Panc1 (cell line): ENCODE measurements around the gene SLCO3A1. TPM values are rescaled to one million over a fixed set of nuclear protein-coding genes. Genes with fewer than 3 reads are reported as not detected.

ENCODE experiments used
- ATAC-seq: fragments of 200-7000 bp; cut with Tn5 transposase; 2 replicates; pipeline ENCODE4 v1.9.1; 2020; ENCODE audit warnings: mild to moderate bottlenecking, moderate library complexity
- BruUV-seq: library from RNA; stranded (reverse); fragments of 400-500 nt; replicated peaks from 2 replicates; lab custom pipeline; 2021; lab: Mats Ljungman, UMichigan
- CTCF ChIA-PET: fragments of 300-600 bp; sonication (Branson Sonifier 250); formaldehyde crosslinking; loops from one replicate; lab custom pipeline; 2022; ENCODE audit warnings: antibody characterized with exemption; lab: Charles Lee
- POLR2A ChIA-PET: fragments of 300-600 bp; sonication (Branson Sonifier 250); formaldehyde crosslinking; loops from one replicate; lab custom pipeline; 2022; ENCODE audit warnings: antibody characterized with exemption; lab: Charles Lee
- DNase-seq: peaks from one replicate; pipeline ENCODE4 v3.0.0-alpha.2; 2010; ENCODE audit warnings: low read depth, low spot score
- H3K27ac ChIP-seq: 2 replicates; pipeline ENCODE4 v1.5.1; 2011; ENCODE audit warnings: mild to moderate bottlenecking, low read length, inconsistent platforms
- H3K27me3 ChIP-seq: fragments of 200-500 bp; sonication (Bioruptor generic); 2 replicates; pipeline ENCODE4 v1.6.0; 2014; ENCODE audit warnings: low read length, inconsistent platforms; ENCODE audit not compliant: control insufficient read depth, insufficient read depth
- H3K36me3 ChIP-seq: fragments of 200-500 bp; sonication (Bioruptor generic); 2 replicates; pipeline ENCODE4 v1.5.1; 2014; ENCODE audit warnings: inconsistent platforms, mild to moderate bottlenecking, low read length, moderate library complexity; ENCODE audit not compliant: control insufficient read depth, insufficient read depth
- H3K4me1 ChIP-seq: 2 replicates; pipeline ENCODE4 v1.5.1; 2011; ENCODE audit warnings: inconsistent platforms, mild to moderate bottlenecking, low read length, moderate library complexity; ENCODE audit not compliant: control insufficient read depth, insufficient read depth
- H3K4me3 ChIP-seq, 2 experiments: 2 replicates each; pipeline ENCODE4 v1.5.1; 2011 to 2012; ENCODE audit warnings: low read depth in 2 of 2, low read length in 2 of 2, mild to moderate bottlenecking in 2 of 2, inconsistent platforms in 1 of 2, moderate library complexity in 1 of 2
- H3K9me3 ChIP-seq: fragments of 200-500 bp; sonication (Bioruptor generic); 2 replicates; pipeline ENCODE4 v1.5.1; 2014; ENCODE audit warnings: low read depth, mild to moderate bottlenecking, inconsistent platforms, low read length, moderate library complexity; ENCODE audit not compliant: control insufficient read depth, insufficient read depth
- CTCF ChIP-seq: fragments of 450-650 bp; IDR thresholded peaks from 2 replicates; pipeline ENCODE4 v1.5.1; 2017; ENCODE audit warnings: mild to moderate bottlenecking
- POLR2AphosphoS5 ChIP-seq: IDR thresholded peaks from 2 replicates; pipeline ENCODE4 v1.6.1; 2012; ENCODE audit warnings: mild to moderate bottlenecking, low read depth, low read length, moderate library complexity
- REST ChIP-seq, 2 experiments: IDR thresholded peaks; 2 replicates each; pipeline ENCODE4 v1.6.1; 2011 to 2012; ENCODE audit warnings: low read depth in 2 of 2, control low read depth in 1 of 2, low read length in 1 of 2, mild to moderate bottlenecking in 1 of 2, moderate library complexity in 1 of 2; ENCODE audit not compliant: insufficient read depth in 1 of 2
- SIN3A ChIP-seq: IDR thresholded peaks from 2 replicates; pipeline ENCODE4 v1.6.1; 2012; ENCODE audit warnings: low read depth, mild to moderate bottlenecking, low read length, moderate library complexity, borderline replicate concordance; ENCODE audit not compliant: insufficient read depth
- TCF7L2 ChIP-seq: IDR thresholded peaks from 2 replicates; pipeline ENCODE4 v1.6.1; 2011; ENCODE audit warnings: mild to moderate bottlenecking, low read depth, low read length, inconsistent platforms
- in situ Hi-C: cut with HindIII; loops from 2 replicates; pipeline ENCODE4 v1.10.0; 2016; ENCODE audit warnings: low sequenced_read_pairs, low pct_unique_long_range_greater_than_20kb
- intact Hi-C: fragments of 100-400 bp; cut with micrococcal nuclease; formaldehyde crosslinking; loops from one replicate; pipeline ENCODE4 v1.10.0; 2022; ENCODE audit not compliant: unreplicated experiment
- total RNA-seq: library from RNA; stranded (reverse); gene quantifications from one replicate; pipeline ENCODE4 v1.2.1, GENCODE V29; 2021; ENCODE audit not compliant: unreplicated experiment

SLCO3A1 gene
- total RNA-seq, 1 experiment from 2014 or later = 20.6 TPM

DNA sequence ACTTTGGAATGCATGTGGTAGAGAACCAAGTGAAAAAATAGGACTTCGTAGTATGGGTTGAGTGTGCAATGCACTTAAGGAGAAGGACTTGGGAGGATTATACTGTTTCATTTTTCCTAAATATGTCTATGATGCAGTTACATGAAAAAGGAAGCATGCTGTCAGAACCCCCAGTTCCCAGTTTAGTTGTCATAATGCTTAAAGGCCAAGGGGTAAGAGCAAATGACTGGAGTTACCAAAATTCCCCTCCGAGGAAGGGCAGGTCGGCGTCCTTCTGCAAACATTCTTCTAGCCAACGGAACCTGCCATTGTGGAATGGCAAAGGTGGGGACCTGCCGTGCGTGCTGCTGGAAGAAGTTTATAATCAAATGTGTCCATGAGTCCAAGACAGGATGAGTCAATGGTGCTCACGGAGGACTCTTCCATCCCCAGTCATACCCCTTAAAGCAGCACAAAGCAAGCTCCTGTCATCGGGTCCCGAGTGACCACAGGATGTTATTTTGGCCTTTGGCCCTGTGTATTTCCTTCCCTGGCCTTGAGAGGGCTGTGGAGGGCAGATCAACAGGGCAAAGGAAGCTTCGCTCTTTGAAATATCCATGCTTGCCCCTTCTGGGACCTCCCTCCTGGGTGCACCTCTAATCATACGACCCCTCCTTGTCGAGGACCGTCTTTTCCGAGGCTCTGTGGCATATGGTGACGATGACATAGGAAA is 93.2 kb downstream of the SLCO3A1 start:
- no peak overlapping the region for H3K4me3 ChIP-seq
- in situ Hi-C loops (no loop called here), intact Hi-C loops (loop anchor here (10.0 kb wide), 1 partner anchor 128 kb away; no protein-coding TSS in a partner anchor)
- H3K4me1 ChIP-seq = peaks cover 32% of the 10 kb centered on the region
- peak overlapping the region; percentile 51; the same call in 1 of the 2 replicates for H3K27ac ChIP-seq
- TF ChIP-seq REST (IDR thresholded peaks at IDR 0.05; ENCODE audit: insufficient read depth in 1 of 2, low read depth in 2 of 2, low read length in 1 of 2) = no peak
- TF ChIP-seq TCF7L2 = no peak
- no peaks in the 10 kb centered on the region for H3K27me3 ChIP-seq
- no peaks in the 10 kb centered on the region for H3K36me3 ChIP-seq
- ChIA-PET POLR2A (no interaction called here), CTCF (no interaction called here)
- ATAC-seq = no peak
- DNase-seq = no peak
- no peaks in the 10 kb centered on the region for H3K9me3 ChIP-seq
- BruUV-seq = no TSS peak

GRCh38 chr15:91947293-91947679 is 93.8 kb downstream of the SLCO3A1 start:
- CTCF ChIA-PET = interaction anchor here (0.6 to 0.7 kb wide), 2 partner anchors 85 to 93 kb away, joined by 3 read pairs; partner anchors contain the start of gene SLCO3A1
- intact Hi-C loops = loop anchor here (10.0 kb wide), 1 partner anchor 128 kb away; no protein-coding TSS in a partner anchor
- peak overlapping the region; percentile 51; the same call in 1 of the 2 replicates for H3K27ac ChIP-seq

More at GRCh38 chr15:91947293-91947679, 93.8 kb downstream of the SLCO3A1 start:
- BruUV-seq = no TSS peak
- Histone ChIP-seq H3K4me3 (no peak overlapping the region), H3K9me3 (no peaks in the 10 kb centered on the region), H3K4me1 (peaks cover 28% of the 10 kb centered on the region), H3K36me3 (no peaks in the 10 kb centered on the region), H3K27me3 (no peaks in the 10 kb centered on the region)
- in situ Hi-C loops = no loop called here
- DNase-seq (no peak), ATAC-seq (peak; percentile 3; the same call in 1 of the 2 replicates)
- POLR2A ChIA-PET = no interaction called here
- no peak for TF ChIP-seq CTCF
- TF ChIP-seq POLR2AphosphoS5 = no peak
- no peak for TF ChIP-seq SIN3A
- TF ChIP-seq TCF7L2 = no peak
- no peak for TF ChIP-seq REST (IDR thresholded peaks at IDR 0.05; ENCODE audit: insufficient read depth in 1 of 2, low read depth in 2 of 2, low read length in 1 of 2)
